Hepatocyte (in vitro differentiated cells): ENCODE measurements around the gene CRACR2A.

Experiments used
- EZH2 ChIP-seq: fragments of 200-600 bp; sonication (generic); IDR thresholded peaks from 2 replicates; pipeline ENCODE4 v1.6.1; 2016; ENCODE audit warnings: antibody characterized with exemption, mild to moderate bottlenecking, borderline replicate concordance
- TF ChIP-seq, protein P1 (sequence below): fragments of 200-600 bp; sonication (generic); IDR thresholded peaks from 2 replicates; pipeline ENCODE4 v1.5.1; 2016; ENCODE audit warnings: antibody characterized with exemption, mild to moderate bottlenecking; ENCODE audit not compliant: poor library complexity

DNA sequence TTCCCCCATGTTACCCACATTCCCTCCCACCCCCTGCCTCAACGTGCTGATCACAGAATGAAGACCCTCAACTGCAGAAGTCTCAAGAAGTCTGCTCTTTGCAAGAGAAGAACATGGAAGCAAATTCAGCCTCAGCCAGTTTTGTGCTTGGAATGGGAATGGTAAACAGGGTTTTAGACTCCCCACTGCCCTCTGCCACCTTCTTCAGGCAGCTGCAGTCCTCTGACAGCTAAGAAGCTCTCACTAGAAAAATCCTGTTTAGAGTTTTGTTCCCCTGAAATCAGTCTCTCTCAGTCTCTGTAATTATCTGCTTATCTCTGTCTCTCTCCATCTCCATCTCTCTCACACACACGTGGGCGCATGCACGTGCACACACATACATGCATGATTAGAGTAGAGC, 85.4 kb downstream of the CRACR2A start:
- TF ChIP-seq, protein P1, sequence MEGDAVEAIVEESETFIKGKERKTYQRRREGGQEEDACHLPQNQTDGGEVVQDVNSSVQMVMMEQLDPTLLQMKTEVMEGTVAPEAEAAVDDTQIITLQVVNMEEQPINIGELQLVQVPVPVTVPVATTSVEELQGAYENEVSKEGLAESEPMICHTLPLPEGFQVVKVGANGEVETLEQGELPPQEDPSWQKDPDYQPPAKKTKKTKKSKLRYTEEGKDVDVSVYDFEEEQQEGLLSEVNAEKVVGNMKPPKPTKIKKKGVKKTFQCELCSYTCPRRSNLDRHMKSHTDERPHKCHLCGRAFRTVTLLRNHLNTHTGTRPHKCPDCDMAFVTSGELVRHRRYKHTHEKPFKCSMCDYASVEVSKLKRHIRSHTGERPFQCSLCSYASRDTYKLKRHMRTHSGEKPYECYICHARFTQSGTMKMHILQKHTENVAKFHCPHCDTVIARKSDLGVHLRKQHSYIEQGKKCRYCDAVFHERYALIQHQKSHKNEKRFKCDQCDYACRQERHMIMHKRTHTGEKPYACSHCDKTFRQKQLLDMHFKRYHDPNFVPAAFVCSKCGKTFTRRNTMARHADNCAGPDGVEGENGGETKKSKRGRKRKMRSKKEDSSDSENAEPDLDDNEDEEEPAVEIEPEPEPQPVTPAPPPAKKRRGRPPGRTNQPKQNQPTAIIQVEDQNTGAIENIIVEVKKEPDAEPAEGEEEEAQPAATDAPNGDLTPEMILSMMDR: peak; percentile 14
- TF ChIP-seq EZH2: no peak
